Ishikawa (cell line): Measurements from ENCODE around the gene IGFL1.
A peak's percentile ranks its signal among the peaks of the same experiment; 100 is the strongest.

ENCODE experiments used
- CEBPB ChIP-seq: IDR thresholded peaks from 2 replicates; pipeline ENCODE4 v1.6.1; 2012
- CREB1 ChIP-seq: IDR thresholded peaks from 2 replicates; pipeline ENCODE4 v1.6.1; 2012; ENCODE audit warnings: low read depth
- EGR1 ChIP-seq: IDR thresholded peaks from 2 replicates; pipeline ENCODE4 v1.6.1; 2012
- EP300 ChIP-seq: IDR thresholded peaks from 2 replicates; pipeline ENCODE4 v1.6.1; 2012; ENCODE audit warnings: borderline replicate concordance
- FOXM1 ChIP-seq: IDR thresholded peaks from 2 replicates; pipeline ENCODE4 v1.6.1; 2012; ENCODE audit warnings: low read depth, borderline replicate concordance
- MAX ChIP-seq: IDR thresholded peaks from 2 replicates; pipeline ENCODE4 v1.6.1; 2012
- NFIC ChIP-seq: IDR thresholded peaks from 2 replicates; pipeline ENCODE4 v1.6.1; 2012
- RAD21 ChIP-seq: IDR thresholded peaks from 2 replicates; pipeline ENCODE4 v1.6.1; 2012; ENCODE audit warnings: low read depth
- REST ChIP-seq: IDR thresholded peaks from 2 replicates; pipeline ENCODE4 v1.6.1; 2012; ENCODE audit warnings: low read depth, mild to moderate bottlenecking
- TAF1 ChIP-seq: IDR thresholded peaks from 2 replicates; pipeline ENCODE4 v1.6.1; 2012; ENCODE audit warnings: low read depth, mild to moderate bottlenecking
- TCF12 ChIP-seq: IDR thresholded peaks from 2 replicates; pipeline ENCODE4 v1.6.1; 2012; ENCODE audit warnings: low read depth
- TEAD4 ChIP-seq: IDR thresholded peaks from 2 replicates; pipeline ENCODE4 v1.6.1; 2012
- USF1 ChIP-seq: IDR thresholded peaks from 2 replicates; pipeline ENCODE4 v1.6.1; 2012
- YY1 ChIP-seq: IDR thresholded peaks from 2 replicates; pipeline ENCODE4 v1.6.1; 2012; ENCODE audit warnings: low read depth
- ZBTB7A ChIP-seq: IDR thresholded peaks from 2 replicates; pipeline ENCODE4 v1.6.1; 2012; ENCODE audit warnings: low read depth

Gene IGFL1

GRCh38 chr19:46211201-46211881, 18.2 kb upstream of the IGFL1 start:
- no peak for TF ChIP-seq USF1
- TF ChIP-seq YY1, result no peak
- no peak for TF ChIP-seq TAF1
- TF ChIP-seq RAD21, result no peak
- TF ChIP-seq CEBPB, result no peak
- TF ChIP-seq TCF12, result peak; percentile 75
- TF ChIP-seq REST, result no peak; the same call in 1 of the 2 replicates
- no peak for TF ChIP-seq FOXM1
- TF ChIP-seq MAX, result peak; percentile 41; the same call in 1 of the 2 replicates
- TF ChIP-seq NFIC, result peak; percentile 60
- TF ChIP-seq EP300, result peak; percentile 75; the same call in 1 of the 2 replicates
- peak; percentile 99 for TF ChIP-seq TEAD4
- peak; percentile 17; the same call in 1 of the 2 replicates for TF ChIP-seq CREB1
- no peak for TF ChIP-seq ZBTB7A
- no peak for TF ChIP-seq EGR1

- TF ChIP-seq EP300 (no peak), RAD21 (no peak), MAX (no peak), FOXM1 (no peak), YY1 (no peak), ZBTB7A (no peak), USF1 (no peak), NFIC (no peak), CEBPB (no peak), TAF1 (no peak)
These were observed 16.4 kb upstream of the IGFL1 start for GRCh38 chr19:46213156-46213555.

- no peak for TF ChIP-seq ZBTB7A
- TF ChIP-seq NFIC, result no peak
- TF ChIP-seq EP300, result no peak
- no peak for TF ChIP-seq MAX
- TF ChIP-seq EGR1, result no peak
These were observed 15.7 kb upstream of the IGFL1 start for GRCh38 chr19:46213806-46214205.

- TF ChIP-seq ZBTB7A (no peak), RAD21 (no peak)
These were observed 12.9 kb upstream of the IGFL1 start for GRCh38 chr19:46216612-46217011.

- TF ChIP-seq TEAD4 (no peak), ZBTB7A (no peak), YY1 (no peak), FOXM1 (no peak), RAD21 (no peak), TAF1 (no peak), USF1 (no peak)
These were observed 12.1 kb upstream of the IGFL1 start for GRCh38 chr19:46217476-46217875.

- TF ChIP-seq RAD21, result no peak
- peak; percentile 96 for TF ChIP-seq REST
- no peak for TF ChIP-seq EGR1
- TF ChIP-seq ZBTB7A, result no peak
- TF ChIP-seq FOXM1, result no peak
- TF ChIP-seq TEAD4, result no peak
- TF ChIP-seq MAX, result peak; percentile 67; the same call in 1 of the 2 replicates
These were observed 11.4 kb upstream of the IGFL1 start for GRCh38 chr19:46218160-46218559.
